ENCODE measurements around the gene C16orf96. TPM values are rescaled to one million over a fixed set of nuclear protein-coding genes. Genes with fewer than 3 reads are reported as not detected.

C16orf96 gene
- polyA plus RNA-seq, 1 experiment, result not detected

DNA sequence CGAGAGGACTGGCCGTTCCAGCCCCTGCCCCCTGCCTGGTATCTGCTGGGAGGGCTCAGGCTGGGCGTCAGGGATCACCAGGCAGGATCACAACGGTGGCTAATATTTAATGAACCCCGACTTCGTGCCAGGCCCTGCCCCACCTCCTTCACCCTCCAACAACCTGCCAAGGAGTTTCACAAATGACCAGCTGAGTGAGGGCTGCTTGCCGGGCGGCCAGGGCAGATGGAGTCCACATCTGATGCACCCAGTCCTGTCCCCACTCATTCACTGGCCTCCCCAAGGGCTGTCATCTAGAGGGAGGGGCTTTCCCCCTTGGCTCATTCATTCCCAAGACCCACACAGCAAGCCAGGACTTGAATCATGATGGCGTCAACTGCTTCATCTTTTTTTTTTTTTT lies 41.0 kb downstream of the C16orf96 start:
- POLR2A ChIA-PET, result no interaction called here
- CTCF ChIA-PET, result interaction anchor here (1.1 kb wide), 1 partner anchor 11 kb away, joined by 6 read pairs; no protein-coding TSS in a partner anchor
- no peaks in the 10 kb centered on the region; the same call in 1 of the 2 replicates for H3K9me3 ChIP-seq (ENCODE audit: control insufficient read depth, insufficient read depth, low read length)
- H3K4me3 ChIP-seq (ENCODE audit: low read depth, low read length), result no peak overlapping the region
- TF ChIP-seq, protein P1, sequence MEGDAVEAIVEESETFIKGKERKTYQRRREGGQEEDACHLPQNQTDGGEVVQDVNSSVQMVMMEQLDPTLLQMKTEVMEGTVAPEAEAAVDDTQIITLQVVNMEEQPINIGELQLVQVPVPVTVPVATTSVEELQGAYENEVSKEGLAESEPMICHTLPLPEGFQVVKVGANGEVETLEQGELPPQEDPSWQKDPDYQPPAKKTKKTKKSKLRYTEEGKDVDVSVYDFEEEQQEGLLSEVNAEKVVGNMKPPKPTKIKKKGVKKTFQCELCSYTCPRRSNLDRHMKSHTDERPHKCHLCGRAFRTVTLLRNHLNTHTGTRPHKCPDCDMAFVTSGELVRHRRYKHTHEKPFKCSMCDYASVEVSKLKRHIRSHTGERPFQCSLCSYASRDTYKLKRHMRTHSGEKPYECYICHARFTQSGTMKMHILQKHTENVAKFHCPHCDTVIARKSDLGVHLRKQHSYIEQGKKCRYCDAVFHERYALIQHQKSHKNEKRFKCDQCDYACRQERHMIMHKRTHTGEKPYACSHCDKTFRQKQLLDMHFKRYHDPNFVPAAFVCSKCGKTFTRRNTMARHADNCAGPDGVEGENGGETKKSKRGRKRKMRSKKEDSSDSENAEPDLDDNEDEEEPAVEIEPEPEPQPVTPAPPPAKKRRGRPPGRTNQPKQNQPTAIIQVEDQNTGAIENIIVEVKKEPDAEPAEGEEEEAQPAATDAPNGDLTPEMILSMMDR (IDR thresholded peaks at IDR 0.05; ENCODE audit: low read depth, low read length), result no peak
- peaks cover 44% of the 10 kb centered on the region for H3K27me3 ChIP-seq (ENCODE audit: control insufficient read depth, insufficient read depth, low read length)
- H3K27ac ChIP-seq (ENCODE audit: low read depth, low read length), result no peak overlapping the region
- DNase-seq (ENCODE audit: low read depth, low spot score), result no peak

- ChIA-PET CTCF (interaction anchor here (0.7 to 2.0 kb wide), 4 partner anchors 13 to 84 kb away, joined by 3 to 7 read pairs (median 4); partner anchors contain the start of gene CDIP1), POLR2A (interaction anchor here (0.7 kb wide), 1 partner anchor 32 kb away, joined by 3 read pairs; no protein-coding TSS in a partner anchor)
- no peak for DNase-seq (ENCODE audit: low read depth, low spot score)
- TF ChIP-seq, protein P1 (IDR thresholded peaks at IDR 0.05; ENCODE audit: low read depth, low read length), result no peak
- Histone ChIP-seq H3K9me3 (ENCODE audit: control insufficient read depth, insufficient read depth, low read length) (no peaks in the 10 kb centered on the region; the same call in 1 of the 2 replicates), H3K4me3 (ENCODE audit: low read depth, low read length) (no peak overlapping the region), H3K27ac (ENCODE audit: low read depth, low read length) (no peak overlapping the region), H3K27me3 (ENCODE audit: control insufficient read depth, insufficient read depth, low read length) (peaks cover 45% of the 10 kb centered on the region)
These were observed 42.9 kb downstream of the C16orf96 start for GRCh38 chr16:4599037-4599436.

- Histone ChIP-seq H3K27me3 (ENCODE audit: control insufficient read depth, insufficient read depth, low read length) (peaks cover 41% of the 10 kb centered on the region), H3K9me3 (ENCODE audit: control insufficient read depth, insufficient read depth, low read length) (no peaks in the 10 kb centered on the region; the same call in 1 of the 2 replicates), H3K4me3 (ENCODE audit: low read depth, low read length) (no peak overlapping the region), H3K27ac (ENCODE audit: low read depth, low read length) (no peak overlapping the region)
- CTCF ChIA-PET, result interaction anchor here (0.7 to 2.0 kb wide), 2 partner anchors 14 to 85 kb away, joined by 3 to 7 read pairs; no protein-coding TSS in a partner anchor
- POLR2A ChIA-PET, result no interaction called here
- TF ChIP-seq, protein P1 (IDR thresholded peaks at IDR 0.05; ENCODE audit: low read depth, low read length), result no peak
- no peak for DNase-seq (ENCODE audit: low read depth, low spot score)
These were observed 43.4 kb downstream of the C16orf96 start for GRCh38 chr16:4599545-4599944.

DNA sequence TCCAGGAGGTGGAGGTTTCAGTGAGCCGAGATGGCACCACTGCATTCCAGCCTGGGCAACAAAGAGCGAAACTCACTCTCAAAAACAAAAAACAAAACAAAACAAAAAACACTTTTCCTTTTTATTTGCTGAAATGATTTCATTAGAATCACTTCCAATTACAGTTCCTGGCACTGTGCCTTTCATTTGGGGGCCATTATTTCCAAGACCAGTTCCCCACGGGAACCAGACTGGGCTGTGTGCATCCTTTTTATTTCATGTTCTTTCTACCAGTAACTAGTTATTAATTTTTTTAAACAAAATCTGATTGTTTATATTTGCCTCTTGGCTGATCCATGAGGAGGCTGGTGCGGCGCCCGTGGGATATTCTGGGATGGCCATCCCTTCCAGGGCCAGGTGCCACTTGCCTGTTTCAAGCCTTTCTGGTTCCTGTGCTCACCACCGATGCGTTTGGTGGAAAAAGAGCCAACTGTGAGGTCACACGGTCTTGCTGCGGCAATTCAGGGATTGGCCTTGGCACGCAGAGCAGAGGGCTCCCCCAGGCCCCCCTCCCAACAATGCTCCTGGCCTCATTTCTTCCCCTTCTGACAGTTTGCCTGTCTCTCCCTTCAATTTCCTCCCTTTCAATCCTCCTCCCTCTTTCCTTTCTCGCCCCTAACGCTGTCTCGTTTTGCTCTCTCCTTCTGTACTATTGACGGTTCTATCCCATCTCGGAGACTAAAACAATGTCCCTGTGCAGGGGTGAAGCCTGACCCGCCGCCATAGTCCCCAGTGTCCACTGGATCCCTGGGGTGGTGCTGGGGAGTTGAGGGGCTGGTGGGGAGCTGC lies 45.1 kb downstream of the C16orf96 start:
- CTCF ChIA-PET, result no interaction called here
- no peaks in the 10 kb centered on the region; the same call in 1 of the 2 replicates for H3K9me3 ChIP-seq (ENCODE audit: control insufficient read depth, insufficient read depth, low read length)
- TF ChIP-seq, protein P1 (IDR thresholded peaks at IDR 0.05; ENCODE audit: low read depth, low read length), result no peak
- no peak overlapping the region for H3K4me3 ChIP-seq (ENCODE audit: low read depth, low read length)
- no peak overlapping the region for H3K27ac ChIP-seq (ENCODE audit: low read depth, low read length)
- no peak for DNase-seq (ENCODE audit: low read depth, low spot score)
- H3K27me3 ChIP-seq (ENCODE audit: control insufficient read depth, insufficient read depth, low read length), result peaks cover 38% of the 10 kb centered on the region
- POLR2A ChIA-PET, result interaction anchor here (0.7 kb wide), 1 partner anchor 12 kb away, joined by 4 read pairs; no protein-coding TSS in a partner anchor

- DNase-seq (ENCODE audit: low read depth, low spot score), result no peak
- TF ChIP-seq, protein P1 (IDR thresholded peaks at IDR 0.05; ENCODE audit: low read depth, low read length), result no peak
- no peak overlapping the region for H3K27ac ChIP-seq (ENCODE audit: low read depth, low read length)
- H3K4me3 ChIP-seq (ENCODE audit: low read depth, low read length), result no peak overlapping the region
- ChIA-PET POLR2A (no interaction called here), CTCF (no interaction called here)
- no peaks in the 10 kb centered on the region; the same call in 1 of the 2 replicates for H3K9me3 ChIP-seq (ENCODE audit: control insufficient read depth, insufficient read depth, low read length)
- H3K27me3 ChIP-seq (ENCODE audit: control insufficient read depth, insufficient read depth, low read length), result peaks cover 34% of the 10 kb centered on the region
These were observed 45.7 kb downstream of the C16orf96 start for GRCh38 chr16:4601864-4602186.

Data from AG04450 (cell line).